Epithelial cell of esophagus (primary cell): ENCODE measurements around the gene DPCD.
"Not testable (repeated sequence)": the region's sequence is repeated elsewhere in the genome, so short reads cannot be mapped to it uniquely, and the experiment has no call there.

ENCODE experiments used
- DNase-seq: peaks from one replicate; pipeline ENCODE4 v3.0.0; 2010; ENCODE audit warnings: low read depth
- H3K4me3 ChIP-seq: 2 replicates; pipeline ENCODE4 v1.5.1; 2011; ENCODE audit warnings: mild to moderate bottlenecking, low read length, control low read depth
- CTCF ChIP-seq: IDR thresholded peaks from 2 replicates; pipeline ENCODE4 v1.5.1; 2011; ENCODE audit warnings: low read depth, mild to moderate bottlenecking, low read length, control low read depth, inconsistent platforms; ENCODE audit not compliant: insufficient read depth; ENCODE audit errors: missing control alignments

DPCD gene

GRCh38 chr10:101624526-101625102 lies 36.5 kb downstream of the DPCD start:
- H3K4me3 ChIP-seq = no peak overlapping the region
- TF ChIP-seq CTCF = no peak
- DNase-seq = peak; percentile 30

GRCh38 chr10:101625821-101626412 lies 37.8 kb downstream of the DPCD start:
- no peak overlapping the region for H3K4me3 ChIP-seq
- no peak for TF ChIP-seq CTCF
- peak; percentile 38 for DNase-seq

- no peak for DNase-seq
- H3K4me3 ChIP-seq = no peak overlapping the region
- TF ChIP-seq CTCF = no peak
These were observed 41.9 kb downstream of the DPCD start for GRCh38 chr10:101629837-101630632.

GRCh38 chr10:101630633-101630920 lies 42.5 kb downstream of the DPCD start:
- H3K4me3 ChIP-seq = no peak overlapping the region
- DNase-seq = no peak
- no peak for TF ChIP-seq CTCF

GRCh38 chr10:101631821-101632475 lies 43.8 kb downstream of the DPCD start:
- no peak for TF ChIP-seq CTCF
- no peak overlapping the region for H3K4me3 ChIP-seq
- DNase-seq = no peak

GRCh38 chr10:101633510-101633909 lies 45.4 kb downstream of the DPCD start:
- H3K4me3 ChIP-seq, DNase-seq: not testable (repeated sequence)

GRCh38 chr10:101639141-101639900 lies 51.2 kb downstream of the DPCD start:
- no peak for TF ChIP-seq CTCF
- H3K4me3 ChIP-seq = no peak overlapping the region
- DNase-seq = no peak
